ENCODE data around the gene FLNA.
"Not testable (repeated sequence)": the region's sequence is repeated elsewhere in the genome, so short reads cannot be mapped to it uniquely, and the experiment has no call there.

Gene FLNA

DNA sequence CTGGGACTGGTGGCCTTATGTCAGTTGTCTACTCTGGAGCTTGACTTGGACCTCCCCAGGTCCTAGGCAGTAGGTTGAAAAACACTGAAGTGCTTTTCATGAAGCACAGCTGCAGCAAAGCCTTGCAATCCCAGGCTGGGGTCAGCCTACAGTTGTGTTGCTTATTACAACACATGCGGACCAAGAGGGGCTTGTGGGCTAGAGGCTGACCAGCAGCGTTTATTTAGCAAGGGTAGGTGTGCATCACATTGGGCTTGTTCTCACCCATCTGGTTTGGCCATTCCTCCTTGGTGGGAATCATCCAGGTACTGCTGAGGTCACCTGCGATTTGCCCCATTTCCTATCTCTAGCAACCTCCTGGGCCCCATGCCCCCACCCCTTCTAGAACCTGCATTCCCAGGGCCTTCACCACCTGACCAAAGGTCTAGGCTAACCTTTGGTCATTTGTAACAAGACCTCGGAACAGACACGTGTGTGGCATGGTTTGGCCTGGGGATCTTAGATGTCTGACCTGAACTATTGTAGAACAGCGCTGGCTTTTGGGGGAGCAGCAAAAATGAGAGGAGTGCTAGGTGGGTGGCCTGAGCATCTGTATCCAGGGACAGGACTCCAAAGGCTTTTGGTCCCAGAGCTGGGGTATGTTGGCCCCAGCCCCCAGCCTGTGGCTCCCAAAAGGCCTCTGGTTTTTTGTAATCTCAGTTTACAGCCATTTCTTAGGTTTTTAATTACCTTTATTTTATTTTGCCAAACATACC lies 26.8 kb upstream of the FLNA start:
- H3K27ac ChIP-seq, result no peak overlapping the region

DNA sequence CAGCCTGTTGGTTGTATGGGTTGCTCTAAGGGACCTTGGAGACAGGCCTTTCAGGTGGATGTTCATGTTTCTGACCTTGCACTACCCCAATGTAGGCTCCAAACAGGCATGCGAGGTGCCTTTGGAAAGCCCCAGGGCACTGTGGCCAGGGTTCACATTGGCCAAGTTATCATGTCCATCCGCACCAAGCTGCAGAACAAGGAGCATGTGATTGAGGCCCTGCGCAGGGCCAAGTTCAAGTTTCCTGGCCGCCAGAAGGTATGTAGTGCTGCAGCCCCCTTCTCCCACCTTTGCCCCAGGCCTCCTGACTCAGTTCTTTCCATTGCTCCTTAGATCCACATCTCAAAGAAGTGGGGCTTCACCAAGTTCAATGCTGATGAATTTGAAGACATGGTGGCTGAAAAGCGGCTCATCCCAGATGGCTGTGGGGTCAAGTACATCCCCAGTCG lies 26.0 kb upstream of the FLNA start:
- Histone ChIP-seq H3K4me3 (peak overlapping the region in 3 of 7 experiments; percentile 57 to 63 (median 58)), H3K27ac (peak overlapping the region in 3 of 21 experiments; percentile 97 to 99 (median 98))

More for the DNA sequence above, 26.8 kb upstream of the FLNA start:
- H3K4me3 ChIP-seq, result no peak overlapping the region

DNA sequence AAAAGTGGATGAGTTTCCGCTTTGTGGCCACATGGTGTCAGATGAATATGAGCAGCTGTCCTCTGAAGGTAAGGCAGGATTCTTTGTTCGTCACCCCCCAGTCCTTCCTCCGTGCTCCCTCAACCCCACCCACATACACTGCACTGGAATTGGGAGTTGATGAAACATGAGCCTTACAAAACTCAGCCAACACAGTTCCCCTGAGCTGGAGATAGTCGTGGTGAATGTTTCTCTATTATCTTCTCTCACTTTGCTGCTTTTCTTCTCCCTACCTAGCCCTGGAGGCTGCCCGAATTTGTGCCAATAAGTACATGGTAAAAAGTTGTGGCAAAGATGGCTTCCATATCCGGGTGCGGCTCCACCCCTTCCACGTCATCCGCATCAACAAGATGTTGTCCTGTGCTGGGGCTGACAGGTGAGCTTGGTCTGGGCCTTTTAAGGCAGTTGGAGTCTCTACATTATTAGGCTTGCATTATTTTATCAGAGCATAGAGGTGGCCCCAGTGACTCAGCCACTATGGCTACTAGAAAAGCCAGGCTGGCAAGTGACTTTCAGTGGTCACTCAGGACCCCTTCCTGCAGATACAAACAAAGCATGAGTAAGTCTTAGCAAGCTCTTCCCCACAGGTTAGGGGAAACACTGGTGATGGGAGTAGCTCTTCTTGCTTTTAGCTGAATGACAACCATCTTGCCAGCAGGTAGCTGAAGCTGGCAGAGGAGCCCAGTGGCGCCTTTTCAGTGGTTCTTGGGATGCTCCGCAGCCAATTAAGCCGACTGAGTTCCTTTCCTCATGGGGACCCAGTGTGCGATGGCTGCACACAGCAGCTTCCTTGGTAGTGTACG lies 25.3 kb upstream of the FLNA start:
- H3K27ac ChIP-seq, result peak overlapping the region in 18 of 21 experiments; percentile 87 to 99 (median 97)
- H3K4me3 ChIP-seq, result peak overlapping the region; percentile 55 to 75 (median 61)

DNA sequence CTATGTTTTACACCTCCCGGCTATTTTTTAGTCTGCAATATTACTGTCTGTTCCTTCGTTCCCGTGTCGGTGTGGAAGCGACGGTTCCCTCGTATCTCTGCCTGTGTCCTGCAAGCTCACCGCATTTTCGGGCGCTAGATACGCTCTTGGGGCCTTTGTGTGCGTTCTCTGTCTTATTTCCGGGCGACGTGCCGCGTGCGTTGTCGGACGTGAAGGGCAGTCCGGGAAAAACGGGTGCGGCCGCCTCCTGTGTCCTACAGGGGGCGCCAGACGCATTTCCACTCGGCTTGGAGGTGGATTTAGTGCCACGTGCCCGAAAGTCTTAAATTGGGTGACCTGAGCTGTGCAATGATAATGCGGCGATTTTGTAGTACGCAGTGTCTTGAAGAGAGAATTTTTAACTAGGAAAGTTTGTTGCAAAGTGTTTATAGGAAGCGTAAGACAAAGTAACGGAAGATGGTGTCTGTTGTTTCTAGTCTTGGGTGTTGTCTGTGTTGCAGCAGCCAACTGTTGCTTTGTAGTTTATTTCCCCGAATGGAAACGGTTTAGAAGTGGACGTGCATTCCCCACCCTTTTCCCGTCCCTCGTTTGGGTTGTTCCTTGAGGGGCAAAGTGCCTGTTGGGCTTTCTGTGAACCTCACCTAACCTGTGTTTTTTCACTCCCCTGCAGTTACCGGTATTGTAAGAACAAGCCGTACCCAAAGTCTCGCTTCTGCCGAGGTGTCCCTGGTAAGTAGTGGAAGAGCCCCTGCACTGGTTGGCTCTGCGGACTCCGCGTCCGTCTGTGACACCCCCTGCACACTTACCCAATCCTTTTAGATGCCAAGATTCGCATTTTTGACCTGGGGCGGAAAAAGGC lies 24.5 kb upstream of the FLNA start:
- peak overlapping the region; percentile 67 to 99 (median 97) for H3K27ac ChIP-seq
- H3K4me3 ChIP-seq, result peak overlapping the region; percentile 55 to 75 (median 61)

DNA sequence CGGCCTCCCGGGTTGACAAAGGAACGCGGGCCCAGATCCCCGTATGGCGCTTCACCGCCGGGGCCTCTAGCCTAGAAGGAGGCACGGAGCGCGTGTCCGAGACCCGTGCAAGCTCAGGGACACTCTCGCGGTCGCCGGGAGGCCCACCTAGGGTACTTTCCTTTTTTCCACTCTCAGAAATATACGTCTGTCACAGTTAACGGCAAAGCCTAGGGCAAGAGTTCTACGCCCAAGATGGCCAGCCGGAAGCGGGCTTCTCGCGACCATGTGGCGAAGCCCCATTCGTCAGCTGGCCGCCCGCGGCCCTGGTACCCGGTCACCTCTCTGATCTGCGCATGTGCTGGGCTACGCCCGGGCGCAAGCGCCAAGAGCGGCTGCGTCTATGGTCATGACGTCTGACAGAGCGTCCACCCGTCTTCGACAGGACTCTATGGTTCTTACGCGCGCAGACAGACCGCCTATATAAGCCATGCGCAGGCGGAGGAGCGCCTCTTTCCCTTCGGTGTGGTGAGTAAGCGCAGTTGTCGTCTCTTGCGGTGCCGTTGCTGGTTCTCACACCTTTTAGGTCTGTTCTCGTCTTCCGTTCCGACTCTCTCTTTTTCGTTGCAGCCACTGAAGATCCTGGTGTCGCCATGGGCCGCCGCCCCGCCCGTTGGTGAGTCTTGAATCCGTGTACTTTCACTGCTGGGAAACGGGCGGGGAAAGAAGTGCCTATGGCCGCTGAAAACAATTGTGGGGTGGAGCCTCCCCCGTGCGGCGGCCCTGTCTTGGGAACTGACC lies 23.6 kb upstream of the FLNA start, which contains the start of gene RPL10:
Gene RPL10 (plus strand): TSS at position 490 of the 780 bp plus-strand sequence. CDS start 143 bp downstream, at position 633.
- peak within 1 kb of the TSS; percentile 55 to 75 (median 61) for H3K4me3 ChIP-seq
- H3K27ac ChIP-seq, result peak within 1 kb of the TSS; percentile 87 to 99 (median 97)

DNA sequence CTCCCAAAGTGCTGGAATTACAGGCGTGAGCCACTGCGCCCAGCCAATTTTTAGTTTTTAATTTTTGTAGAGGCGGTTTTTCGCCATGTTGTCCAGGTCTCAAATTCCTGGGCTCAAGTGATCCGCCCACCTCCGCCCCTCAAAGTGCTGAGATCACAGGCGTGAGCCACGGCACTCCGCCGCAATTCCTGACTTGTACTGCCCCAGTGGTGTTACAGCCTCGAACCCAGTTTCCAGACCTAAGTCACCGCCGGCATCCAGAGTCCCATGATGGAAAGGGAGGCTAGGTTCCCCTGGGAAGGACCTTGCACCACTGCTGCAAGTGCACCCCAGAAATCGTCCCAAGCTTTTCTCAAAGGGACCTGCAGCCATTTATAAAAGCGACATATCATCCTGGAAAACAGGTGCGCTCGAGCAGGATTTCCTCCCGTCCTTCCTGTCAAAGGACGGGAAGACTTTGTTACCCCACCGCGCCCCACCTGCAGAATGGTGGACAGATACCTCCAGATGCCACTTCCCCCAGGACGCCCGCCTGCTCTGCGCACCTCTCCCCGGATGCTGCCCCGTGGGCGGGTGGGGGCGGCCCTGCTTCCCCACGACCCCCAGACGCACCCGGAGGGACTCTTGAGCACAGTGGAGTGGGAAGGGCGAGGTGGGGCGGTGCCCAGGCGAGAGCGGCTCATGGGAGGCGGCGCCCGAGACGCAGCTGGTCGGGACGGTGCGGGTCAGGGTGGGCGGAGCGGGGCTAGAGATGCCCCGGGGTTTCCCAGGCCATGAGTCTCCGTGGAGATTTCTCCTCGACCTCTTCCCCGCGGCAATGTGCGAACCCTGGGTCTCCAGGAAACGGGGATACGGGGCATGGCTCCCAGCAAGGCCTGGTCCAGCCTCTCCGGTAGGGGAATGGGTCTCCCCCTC lies 22.8 kb upstream of the FLNA start:
- H3K27ac ChIP-seq, result peak overlapping the region; percentile 87 to 99 (median 97)
- peak overlapping the region; percentile 46 to 75 (median 58) for H3K4me3 ChIP-seq

DNA sequence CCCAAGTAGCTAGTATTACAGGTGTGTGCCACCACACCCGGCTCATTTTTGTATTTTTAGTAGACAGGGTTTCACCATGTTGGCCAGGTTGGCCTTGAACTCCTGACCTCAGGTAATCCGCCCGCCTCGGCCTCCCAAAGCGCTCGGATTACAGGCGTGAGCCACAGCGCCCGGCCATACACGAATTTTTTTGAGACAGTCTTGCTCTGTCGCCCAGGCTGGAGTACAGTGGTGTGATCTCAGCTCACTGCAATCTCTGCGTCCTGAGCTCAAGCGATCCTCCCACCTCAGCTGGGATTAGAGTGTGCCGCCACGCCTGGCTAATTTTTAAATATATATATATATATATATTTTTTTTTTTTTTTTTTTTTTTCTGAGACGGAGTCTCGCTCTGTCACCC lies 21.9 kb upstream of the FLNA start:
- H3K27ac ChIP-seq, result peak overlapping the region in 2 of 21 experiments; percentile 94 to 96

DNA sequence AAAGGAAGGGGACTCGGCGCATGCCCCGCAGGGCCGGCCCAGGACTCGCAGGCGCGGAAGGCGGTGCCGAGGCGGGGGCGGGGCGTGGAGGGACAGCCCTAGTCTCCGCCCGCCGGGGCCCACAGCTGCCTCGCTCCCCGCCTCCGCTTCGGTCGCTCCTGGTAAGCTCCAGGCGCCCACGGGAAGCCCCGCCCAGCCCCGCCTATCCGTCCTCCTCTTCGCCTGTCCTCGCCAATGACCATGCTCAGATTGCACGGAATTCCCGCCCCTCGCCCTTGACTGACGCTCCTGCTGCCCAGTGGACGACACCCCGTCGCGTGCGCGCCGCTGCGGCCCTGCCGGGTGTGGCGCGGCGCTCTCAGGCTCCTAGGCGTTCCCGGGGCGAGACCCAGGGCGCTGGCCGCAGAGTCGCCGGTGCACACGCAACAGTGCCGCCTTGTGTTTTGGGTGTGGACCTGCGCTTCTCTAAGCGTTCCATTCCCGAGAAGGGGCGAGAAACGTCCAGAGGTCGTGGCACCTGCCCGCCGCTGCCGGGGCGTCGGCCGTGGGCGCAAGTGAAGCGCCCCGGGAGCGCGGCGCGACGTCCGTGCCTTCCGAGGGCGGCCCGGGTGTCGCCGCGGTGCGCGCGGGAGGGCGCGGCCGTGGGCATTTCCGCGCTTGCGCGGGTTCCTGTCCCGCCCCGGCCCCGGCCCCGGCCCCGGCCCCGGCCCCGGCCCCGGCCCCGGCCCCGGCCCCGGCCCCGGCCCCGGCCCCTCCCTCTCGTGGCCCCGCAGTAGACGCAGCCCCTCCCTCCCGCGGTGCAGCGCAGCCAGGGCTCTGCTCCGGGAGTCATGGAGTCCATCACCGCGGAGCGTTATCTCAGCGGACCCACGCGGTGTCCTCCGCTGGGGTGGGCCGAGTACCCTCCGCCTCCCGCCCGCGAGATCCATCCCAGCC lies 15.6 kb upstream of the FLNA start:
- Histone ChIP-seq H3K27ac (peak overlapping the region in 6 of 21 experiments; percentile 59 to 87 (median 80)), H3K4me3 (peak overlapping the region in 1 of 7 experiments; percentile 9)

More for the DNA sequence above, 21.9 kb upstream of the FLNA start:
- H3K4me3 ChIP-seq, result not testable (repeated sequence)

DNA sequence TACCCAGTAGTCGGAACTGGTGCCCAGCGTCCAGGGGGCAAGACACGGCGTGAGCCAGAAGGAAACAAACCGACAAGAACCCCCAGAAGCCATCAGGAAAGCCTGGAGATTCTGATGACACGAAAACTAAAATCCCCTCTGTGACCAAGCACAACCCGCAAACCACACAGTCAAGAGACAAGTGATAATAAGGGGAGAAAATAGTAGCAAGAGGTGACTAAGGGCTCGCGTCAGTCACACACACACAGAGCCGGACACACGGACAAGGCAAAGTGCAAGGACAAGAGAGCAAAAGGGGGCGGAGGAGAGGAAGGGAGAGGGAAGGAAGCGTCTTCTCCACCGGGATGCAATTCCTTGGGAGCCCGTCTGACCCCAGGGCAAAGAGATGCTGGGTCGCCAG lies 14.2 kb upstream of the FLNA start:
- not testable (repeated sequence) for H3K27ac ChIP-seq, H3K4me3 ChIP-seq

DNA sequence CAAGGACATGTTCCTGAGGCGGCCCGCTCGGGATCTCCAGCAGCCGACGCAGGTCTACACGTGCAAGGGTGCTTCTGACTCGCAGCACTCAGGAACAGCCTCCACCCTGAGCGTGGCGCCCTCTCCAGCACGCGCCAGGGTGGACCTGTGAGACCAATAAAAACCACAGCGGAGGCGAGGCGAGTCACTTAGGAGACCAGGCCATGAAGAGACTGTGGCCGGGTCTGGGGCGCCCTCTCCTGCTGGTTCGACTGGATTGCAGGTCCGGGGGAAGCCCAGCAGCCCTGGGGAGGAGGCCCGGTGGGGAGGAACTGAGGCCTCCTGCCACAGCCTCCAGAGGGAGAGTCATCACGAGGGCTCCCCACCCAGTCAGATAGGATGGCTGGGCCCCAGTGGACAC lies 13.7 kb upstream of the FLNA start:
- not testable (repeated sequence) for H3K4me3 ChIP-seq, H3K27ac ChIP-seq

DNA sequence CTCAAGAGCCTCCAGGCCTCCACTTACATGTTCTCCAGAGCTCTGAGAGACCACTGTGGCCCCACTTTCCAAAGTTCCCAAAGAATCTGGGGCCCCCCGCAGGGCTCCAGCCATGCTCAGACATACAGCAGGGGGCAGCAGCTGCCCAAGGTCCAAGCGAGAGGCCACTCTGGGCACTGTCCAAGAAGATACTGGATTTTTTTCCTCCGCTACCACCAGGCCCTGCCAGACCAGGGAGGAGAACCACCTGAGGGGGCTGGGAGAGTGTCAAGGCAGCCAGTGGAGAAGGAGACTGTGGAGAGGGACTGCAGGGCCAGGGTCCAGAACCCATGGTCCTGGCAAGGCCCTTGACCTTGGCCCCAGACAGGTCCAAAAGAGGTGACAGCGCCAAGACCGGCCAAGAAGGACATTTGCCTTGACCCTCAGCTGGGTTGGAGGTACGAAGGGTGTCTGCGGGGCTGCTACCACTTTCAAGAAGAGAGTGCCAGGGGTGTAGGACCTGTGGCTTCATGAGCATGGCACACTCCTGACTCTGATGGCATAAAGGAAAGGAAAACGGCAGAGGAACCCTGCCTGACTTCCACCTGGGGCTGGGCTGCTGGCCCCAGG lies 10.0 kb upstream of the FLNA start:
- H3K4me3 ChIP-seq, result no peak overlapping the region
- no peak overlapping the region for H3K27ac ChIP-seq

DNA sequence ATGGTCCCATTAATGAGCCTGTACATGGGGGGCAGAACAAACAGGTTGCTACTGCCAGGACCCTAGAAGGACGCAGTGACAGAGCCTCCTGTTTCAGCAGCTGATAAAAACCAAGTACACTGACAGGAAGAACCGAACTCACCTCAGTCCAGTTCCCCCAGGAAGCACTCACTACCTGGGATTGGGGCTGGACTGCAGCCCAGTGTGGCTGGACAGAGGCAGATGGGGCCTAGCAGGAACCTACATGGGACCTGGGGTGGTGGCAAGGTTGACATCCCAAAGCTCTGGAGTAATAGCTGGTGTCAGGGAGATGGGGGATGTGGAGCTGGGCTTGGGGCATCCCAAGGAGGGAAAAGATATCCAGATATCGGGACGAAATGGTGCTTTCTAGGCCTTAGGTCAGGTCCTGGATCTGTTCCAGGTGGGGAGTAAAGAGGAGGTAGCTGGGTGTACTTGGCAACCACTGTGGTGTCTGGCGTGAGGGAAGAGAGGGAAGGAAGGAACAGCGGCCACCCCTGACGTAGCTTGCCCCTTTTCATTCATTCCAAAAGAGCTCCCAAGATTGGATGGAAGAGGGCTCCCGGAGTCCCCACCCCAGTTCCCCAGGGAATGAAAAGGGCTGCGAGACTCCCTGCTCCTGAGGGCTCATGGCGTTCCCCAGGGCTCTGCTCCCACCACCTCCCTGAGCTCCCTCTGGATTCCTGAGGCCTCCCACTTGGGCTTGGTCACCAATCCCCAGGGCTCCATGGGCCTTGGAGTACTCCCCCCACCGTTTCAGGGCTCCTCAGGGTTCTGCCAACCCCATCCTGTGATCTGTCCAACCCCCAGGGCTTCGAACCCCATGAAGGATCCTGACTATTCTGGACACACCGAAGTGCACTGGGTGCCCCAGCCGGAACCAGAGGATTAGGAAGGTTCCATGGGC lies 9.2 kb upstream of the FLNA start:
- Histone ChIP-seq H3K4me3 (no peak overlapping the region), H3K27ac (no peak overlapping the region)

DNA sequence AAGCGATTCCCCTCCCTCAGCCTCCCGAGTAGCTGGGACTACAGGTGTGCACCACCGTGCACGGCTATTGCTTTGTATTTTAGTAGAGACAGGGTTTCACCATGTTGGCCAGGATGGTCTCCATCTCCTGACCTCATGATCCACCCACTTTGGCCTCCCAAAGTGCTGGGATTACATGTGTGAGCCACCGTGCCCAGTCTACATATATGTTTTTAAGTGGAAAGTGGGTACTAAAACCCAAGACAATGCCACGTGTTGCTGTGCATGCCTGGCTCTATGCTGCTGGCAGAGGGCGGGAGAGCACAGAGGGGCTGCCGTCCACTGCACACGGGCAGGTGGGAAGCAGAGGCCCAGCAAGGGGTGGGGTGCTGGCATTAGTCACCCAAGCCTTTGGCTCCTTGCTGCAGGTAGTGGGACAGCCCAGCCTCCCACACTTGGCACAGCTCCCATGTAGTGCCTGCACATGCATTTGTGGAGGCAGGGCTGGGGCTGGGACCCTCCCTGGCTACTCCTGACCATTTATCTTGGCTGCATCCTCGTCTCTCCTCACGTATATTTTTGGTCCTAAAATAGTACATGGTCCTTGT lies 8.1 kb upstream of the FLNA start:
- no peak overlapping the region for H3K27ac ChIP-seq
- H3K4me3 ChIP-seq, result no peak overlapping the region

DNA sequence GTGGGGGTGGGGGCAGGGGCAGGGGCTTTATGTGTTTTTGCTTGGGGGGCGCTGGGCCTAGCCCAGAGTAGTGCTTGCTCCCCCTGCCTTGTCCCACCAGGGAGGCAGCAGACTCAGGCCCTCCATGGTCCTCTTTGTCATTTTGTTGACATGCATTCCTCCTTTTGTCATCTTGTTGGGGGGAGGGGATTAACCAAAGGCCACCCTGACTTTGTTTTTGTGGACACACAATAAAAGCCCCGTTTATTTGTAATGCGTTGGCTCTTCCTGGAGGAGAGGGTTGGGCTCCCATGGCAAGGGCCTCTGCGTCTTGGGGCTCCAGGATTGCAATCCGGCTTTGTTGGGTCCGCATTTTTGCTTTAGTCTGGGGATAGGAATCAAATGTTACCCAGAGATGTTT lies 6.8 kb upstream of the FLNA start:
- Histone ChIP-seq H3K27ac (no peak overlapping the region), H3K4me3 (no peak overlapping the region)

DNA sequence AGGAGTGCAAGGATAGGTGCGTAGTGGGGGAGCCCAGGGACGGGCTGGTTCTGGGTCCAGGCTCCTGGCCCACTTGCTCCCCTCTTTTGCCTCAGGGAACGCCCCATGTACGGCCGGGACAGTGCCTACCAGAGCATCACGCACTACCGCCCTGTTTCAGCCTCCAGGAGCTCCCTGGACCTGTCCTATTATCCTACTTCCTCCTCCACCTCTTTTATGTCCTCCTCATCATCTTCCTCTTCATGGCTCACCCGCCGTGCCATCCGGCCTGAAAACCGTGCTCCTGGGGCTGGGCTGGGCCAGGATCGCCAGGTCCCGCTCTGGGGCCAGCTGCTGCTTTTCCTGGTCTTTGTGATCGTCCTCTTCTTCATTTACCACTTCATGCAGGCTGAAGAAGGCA lies 6.4 kb upstream of the FLNA start:
- peak overlapping the region in 1 of 7 experiments; percentile 74 for H3K4me3 ChIP-seq

More for the DNA sequence above, 6.4 kb upstream of the FLNA start:
- peak overlapping the region in 8 of 21 experiments; percentile 17 to 100 (median 99) for H3K27ac ChIP-seq
